ENCODE measurements around the gene ELF5. TPM values are rescaled to one million over a fixed set of nuclear protein-coding genes. Genes with fewer than 3 reads are reported as not detected.

Gene ELF5
- total and polyA plus RNA-seq, 2 donors (not counting 3 experiments of a cell fraction or from before 2014, with no cell fraction given), result not detected

- Histone ChIP-seq H2AFZ (ENCODE audit: low read depth, low read length) (no peak overlapping the region), H3K4me3 (replicated peaks in 1 of 3; ENCODE audit: insufficient read depth in 1 of 3, low read depth in 1 of 3, low read length in 3 of 3) (no peak overlapping the region), H3K9me3 (replicated peaks; ENCODE audit: control insufficient read depth, insufficient read depth, low read length) (no peaks in the 10 kb centered on the region), H3K79me2 (ENCODE audit: control insufficient read depth, insufficient read depth, low read length) (no peaks in the 10 kb centered on the region), H3K4me2 (ENCODE audit: insufficient read depth, low read length) (no peak overlapping the region), H3K27me3 (ENCODE audit: control insufficient read depth in 2 of 2, insufficient read depth in 2 of 2, low read length in 2 of 2) (no peaks in the 10 kb centered on the region), H3K9ac (replicated peaks; ENCODE audit: extremely low read depth, insufficient read depth, low read length) (no peak overlapping the region), H3K9me1 (replicated peaks; ENCODE audit: control insufficient read depth, extremely low read depth, insufficient read depth, low read length) (no peaks in the 10 kb centered on the region), H3K4me1 (ENCODE audit: control insufficient read depth, extremely low read depth, insufficient read depth, low read length) (no peaks in the 10 kb centered on the region), H4K20me1 (replicated peaks; ENCODE audit: control insufficient read depth, extremely low read depth, insufficient read depth, low read length) (no peaks in the 10 kb centered on the region), H3K36me3 (ENCODE audit: control insufficient read depth in 2 of 2, extremely low read depth in 1 of 2, insufficient read depth in 2 of 2, low read length in 2 of 2) (no peaks in the 10 kb centered on the region), H3K27ac (ENCODE audit: insufficient read depth, low read depth, low read length) (no peak overlapping the region)
- POLR2A ChIA-PET, result no interaction called here
- CTCF ChIA-PET, result no interaction called here
- FAIRE-seq, result no peak
- no peak for DNase-seq (ENCODE audit: low read depth, low spot score)
- dilution Hi-C loops (cut with MboI; ENCODE audit: extremely low pct_ligation_motif_present, low sequenced_read_pairs) (no loop called here), intact Hi-C loops (cut with micrococcal nuclease) (no loop called here)
- TF ChIP-seq, protein P1, sequence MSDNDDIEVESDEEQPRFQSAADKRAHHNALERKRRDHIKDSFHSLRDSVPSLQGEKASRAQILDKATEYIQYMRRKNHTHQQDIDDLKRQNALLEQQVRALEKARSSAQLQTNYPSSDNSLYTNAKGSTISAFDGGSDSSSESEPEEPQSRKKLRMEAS (IDR thresholded peaks at IDR 0.05; ENCODE audit: insufficient read depth, insufficient read length), result no peak
- TF ChIP-seq MYC (IDR thresholded peaks at IDR 0.05; ENCODE audit: low read depth, low read length) (no peak), POLR2A (IDR thresholded peaks at IDR 0.05; ENCODE audit: low read depth, low read length) (no peak)
- BruUV-seq (replicated peaks), result no TSS peak
These were observed 17.1 kb upstream of the ELF5 start for GRCh38 chr11:34530545-34531234.

DNA sequence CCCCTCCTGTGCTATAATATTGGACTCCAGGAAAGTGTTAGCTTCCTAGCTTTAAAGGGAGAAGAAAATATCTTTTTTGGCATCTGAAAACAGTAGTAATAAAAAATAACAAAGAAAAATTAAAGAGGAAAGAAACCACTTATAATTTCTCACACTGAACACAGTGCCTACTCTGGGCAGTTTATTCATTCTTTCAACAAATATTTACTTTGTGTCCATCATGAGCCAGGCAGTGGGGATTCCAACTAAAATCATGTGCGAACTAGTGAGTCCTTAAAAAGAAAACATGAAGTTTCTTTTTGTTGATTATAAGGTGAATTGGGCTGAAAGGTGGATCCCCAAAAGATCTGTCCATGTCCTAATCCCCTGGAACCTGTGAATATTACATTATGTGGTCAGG lies 16.0 kb upstream of the ELF5 start:
- dilution Hi-C loops (cut with MboI; ENCODE audit: extremely low pct_ligation_motif_present, low sequenced_read_pairs), result no loop called here

More for the DNA sequence above, 16.0 kb upstream of the ELF5 start:
- Histone ChIP-seq H3K9me3 (replicated peaks; ENCODE audit: control insufficient read depth, insufficient read depth, low read length) (no peaks in the 10 kb centered on the region), H3K27me3 (ENCODE audit: control insufficient read depth in 2 of 2, insufficient read depth in 2 of 2, low read length in 2 of 2) (no peaks in the 10 kb centered on the region), H2AFZ (ENCODE audit: low read depth, low read length) (no peak overlapping the region), H3K9me1 (replicated peaks; ENCODE audit: control insufficient read depth, extremely low read depth, insufficient read depth, low read length) (no peaks in the 10 kb centered on the region), H3K79me2 (ENCODE audit: control insufficient read depth, insufficient read depth, low read length) (no peaks in the 10 kb centered on the region), H3K36me3 (ENCODE audit: control insufficient read depth in 2 of 2, extremely low read depth in 1 of 2, insufficient read depth in 2 of 2, low read length in 2 of 2) (no peaks in the 10 kb centered on the region), H3K9ac (replicated peaks; ENCODE audit: extremely low read depth, insufficient read depth, low read length) (no peak overlapping the region), H3K4me1 (ENCODE audit: control insufficient read depth, extremely low read depth, insufficient read depth, low read length) (no peaks in the 10 kb centered on the region), H3K4me2 (ENCODE audit: insufficient read depth, low read length) (no peak overlapping the region), H4K20me1 (replicated peaks; ENCODE audit: control insufficient read depth, extremely low read depth, insufficient read depth, low read length) (no peaks in the 10 kb centered on the region), H3K27ac (ENCODE audit: insufficient read depth, low read depth, low read length) (no peak overlapping the region), H3K4me3 (replicated peaks in 1 of 3; ENCODE audit: insufficient read depth in 1 of 3, low read depth in 1 of 3, low read length in 3 of 3) (no peak overlapping the region)
- no TSS peak for BruUV-seq (replicated peaks)
- CTCF ChIA-PET, result no interaction called here
- DNase-seq (ENCODE audit: low read depth, low spot score) (no peak), FAIRE-seq (no peak)
- POLR2A ChIA-PET, result no interaction called here
- TF ChIP-seq GATA2 (IDR thresholded peaks at IDR 0.05; ENCODE audit: insufficient read depth, insufficient read length, low read depth, low read length), result no peak
- no peak for TF ChIP-seq EZH2 (IDR thresholded peaks at IDR 0.05; ENCODE audit: borderline replicate concordance, low read depth, low read length, severe bottlenecking)
- TF ChIP-seq, protein P2, sequence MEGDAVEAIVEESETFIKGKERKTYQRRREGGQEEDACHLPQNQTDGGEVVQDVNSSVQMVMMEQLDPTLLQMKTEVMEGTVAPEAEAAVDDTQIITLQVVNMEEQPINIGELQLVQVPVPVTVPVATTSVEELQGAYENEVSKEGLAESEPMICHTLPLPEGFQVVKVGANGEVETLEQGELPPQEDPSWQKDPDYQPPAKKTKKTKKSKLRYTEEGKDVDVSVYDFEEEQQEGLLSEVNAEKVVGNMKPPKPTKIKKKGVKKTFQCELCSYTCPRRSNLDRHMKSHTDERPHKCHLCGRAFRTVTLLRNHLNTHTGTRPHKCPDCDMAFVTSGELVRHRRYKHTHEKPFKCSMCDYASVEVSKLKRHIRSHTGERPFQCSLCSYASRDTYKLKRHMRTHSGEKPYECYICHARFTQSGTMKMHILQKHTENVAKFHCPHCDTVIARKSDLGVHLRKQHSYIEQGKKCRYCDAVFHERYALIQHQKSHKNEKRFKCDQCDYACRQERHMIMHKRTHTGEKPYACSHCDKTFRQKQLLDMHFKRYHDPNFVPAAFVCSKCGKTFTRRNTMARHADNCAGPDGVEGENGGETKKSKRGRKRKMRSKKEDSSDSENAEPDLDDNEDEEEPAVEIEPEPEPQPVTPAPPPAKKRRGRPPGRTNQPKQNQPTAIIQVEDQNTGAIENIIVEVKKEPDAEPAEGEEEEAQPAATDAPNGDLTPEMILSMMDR (IDR thresholded peaks at IDR 0.05; ENCODE audit: extremely low read depth in 1 of 2, insufficient read depth in 1 of 2, low read depth in 1 of 2, low read length in 2 of 2), result no peak
- TF ChIP-seq FOS (IDR thresholded peaks at IDR 0.05; ENCODE audit: borderline replicate concordance, insufficient read depth, low read length), result no peak
- intact Hi-C loops (cut with micrococcal nuclease), result no loop called here

Data from endothelial cell of umbilical vein (primary cell).